Pons (tissue), 1 donor: ENCODE results near the gene TMEM134.

Experiments used
- DNase-seq: peaks from one replicate; pipeline ENCODE4 v3.0.0-alpha.2; 2016; ENCODE audit warnings: low spot score

TMEM134 gene

DNA sequence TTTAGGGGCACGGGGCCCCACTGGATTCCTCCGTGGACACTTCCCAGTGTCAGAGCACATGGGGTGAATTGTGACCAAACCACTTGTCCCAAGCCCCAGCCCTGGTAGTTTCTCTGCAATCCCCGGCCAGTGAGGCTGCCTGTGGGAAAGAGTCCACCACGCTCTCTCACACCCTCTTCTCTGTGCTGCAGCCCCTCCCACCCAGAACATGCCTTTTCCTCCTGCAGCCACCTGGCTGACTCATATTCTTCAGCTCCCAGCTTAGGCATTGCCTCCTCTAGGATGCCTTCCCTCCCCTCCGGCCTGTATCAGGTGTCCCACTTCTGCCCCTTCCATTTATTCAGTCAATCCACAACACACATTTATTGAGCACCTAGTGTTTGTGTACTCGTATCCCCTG lies 46.2 kb downstream of the TMEM134 start:
- DNase-seq, result no peak

DNA sequence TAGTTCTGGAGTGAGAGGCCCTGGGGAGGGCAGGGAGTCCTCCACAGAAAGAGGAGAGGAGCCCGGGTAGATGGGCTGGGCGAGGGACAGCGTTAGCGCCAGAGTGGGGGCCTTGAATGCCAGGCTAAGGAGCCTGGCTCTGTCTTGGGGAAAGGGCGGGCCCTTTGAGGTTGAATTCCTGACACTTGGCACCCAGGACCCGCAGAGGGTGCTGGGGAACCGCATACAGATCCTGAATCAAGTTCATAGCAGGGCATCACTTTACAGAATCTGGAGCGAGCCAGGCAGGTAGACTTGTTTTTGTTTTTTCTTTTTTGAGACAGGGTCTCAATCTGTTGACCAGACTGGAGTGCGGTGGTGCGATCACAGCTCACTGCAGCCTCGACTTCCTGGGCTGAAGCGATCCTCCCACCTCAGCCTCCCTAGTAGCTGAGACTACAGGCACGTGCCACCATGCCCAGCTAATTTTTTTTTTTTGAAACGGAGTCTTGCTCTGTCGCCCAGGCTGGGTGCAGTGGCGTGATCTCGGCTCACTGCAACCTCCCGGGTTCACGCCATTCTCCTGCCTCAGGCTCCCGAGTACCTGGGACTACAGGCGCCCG lies 47.5 kb downstream of the TMEM134 start:
- no peak for DNase-seq

DNA sequence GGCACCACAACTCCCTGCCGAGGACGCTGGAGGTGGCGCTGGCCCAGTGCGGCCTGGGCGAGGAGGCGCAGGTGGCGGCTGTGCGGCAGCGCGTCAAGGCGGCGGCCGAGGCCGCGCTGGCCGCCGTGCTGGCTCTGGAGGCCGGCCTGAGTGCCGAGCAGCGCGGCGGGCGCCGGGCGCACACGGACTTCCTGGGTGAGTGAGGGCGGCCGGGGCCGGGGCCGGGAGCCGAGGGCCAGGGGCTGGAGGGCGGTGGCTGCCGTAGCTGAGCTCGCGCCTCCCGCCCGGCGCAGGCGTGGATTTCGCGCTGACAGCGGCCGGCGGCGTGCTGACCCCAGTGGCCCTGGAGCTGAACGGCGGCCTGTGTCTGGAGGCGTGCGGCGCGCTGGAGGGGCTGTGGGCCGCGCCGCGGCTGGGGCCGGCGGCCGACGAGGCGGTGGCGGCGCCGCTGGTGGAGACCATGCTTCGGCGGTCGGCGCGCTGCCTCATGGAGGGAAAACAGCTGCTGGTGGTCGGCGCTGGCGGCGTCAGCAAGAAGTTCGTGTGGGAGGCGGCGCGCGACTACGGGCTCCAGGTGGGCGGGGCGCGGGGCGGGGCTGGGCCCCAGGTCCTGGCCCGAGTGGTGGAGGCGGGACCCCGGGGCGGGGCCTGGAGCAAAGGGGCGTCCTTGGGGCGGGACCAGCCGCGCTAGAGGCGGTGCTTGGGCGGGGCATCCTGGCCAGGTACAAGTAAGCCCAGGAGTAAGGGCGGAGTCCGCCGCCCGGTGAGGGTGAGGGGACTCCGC lies 48.2 kb downstream of the TMEM134 start:
- DNase-seq, result peak; percentile 82

DNA sequence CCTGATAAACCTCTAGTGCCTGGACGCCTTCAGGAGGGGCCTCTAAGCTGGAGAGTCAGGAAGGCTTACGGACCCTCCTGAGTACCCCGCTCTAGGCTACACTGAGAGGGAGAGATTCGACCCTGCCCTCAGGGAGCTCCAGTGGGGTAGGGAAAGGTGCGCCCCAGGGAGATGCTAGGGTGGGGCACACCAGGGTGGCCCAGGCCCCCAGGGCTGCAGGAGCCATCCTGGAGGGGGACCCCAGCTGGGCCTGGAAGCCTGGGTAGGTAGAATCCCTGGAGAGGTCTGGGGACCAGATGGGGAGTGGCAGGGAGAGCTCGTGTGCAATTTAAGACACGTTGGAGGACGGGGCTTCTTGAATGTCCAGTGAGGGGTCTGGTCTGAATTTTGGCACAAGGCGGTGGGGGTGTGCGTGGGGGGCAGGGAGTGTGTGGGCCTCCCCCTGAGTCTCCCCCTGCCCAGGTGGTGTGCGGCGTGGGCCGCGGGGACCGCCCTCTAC lies 48.9 kb downstream of the TMEM134 start:
- DNase-seq, result no peak

DNA sequence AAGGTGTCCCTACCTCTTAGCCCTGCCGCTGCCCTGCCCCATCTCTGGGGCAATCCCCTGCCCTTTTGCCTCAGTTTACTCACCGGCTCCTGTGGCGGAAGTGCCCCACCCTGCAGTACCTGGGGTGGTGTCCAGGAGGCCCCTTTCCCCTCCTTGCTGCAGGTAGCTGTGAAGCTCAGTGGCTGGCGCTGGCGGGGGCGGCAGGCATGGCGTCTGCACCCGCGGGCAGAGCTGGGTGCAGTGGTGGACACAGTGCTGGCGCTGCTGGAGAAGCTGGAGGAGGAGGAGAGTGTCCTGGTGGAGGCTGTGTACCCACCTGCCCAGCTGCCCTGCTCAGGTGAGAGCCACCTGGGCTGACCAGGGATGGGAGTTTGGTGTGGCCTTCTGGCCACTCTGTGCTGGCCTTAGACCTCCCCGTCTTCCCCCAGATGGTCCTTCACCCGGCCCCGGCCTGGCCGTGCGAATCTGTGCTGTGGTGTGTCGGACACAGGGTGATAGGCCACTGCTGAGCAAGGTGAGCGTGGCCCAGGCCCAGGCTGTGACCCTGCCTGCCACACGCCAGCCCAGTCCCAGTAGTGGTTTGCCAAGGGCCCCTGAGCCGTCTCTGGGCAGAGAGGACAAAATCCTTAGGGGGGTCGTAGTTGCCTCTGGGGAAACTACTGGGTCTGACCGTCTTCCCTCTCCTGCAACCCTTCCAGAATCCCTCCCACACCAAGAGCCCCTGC lies 49.6 kb downstream of the TMEM134 start:
- no peak for DNase-seq

DNA sequence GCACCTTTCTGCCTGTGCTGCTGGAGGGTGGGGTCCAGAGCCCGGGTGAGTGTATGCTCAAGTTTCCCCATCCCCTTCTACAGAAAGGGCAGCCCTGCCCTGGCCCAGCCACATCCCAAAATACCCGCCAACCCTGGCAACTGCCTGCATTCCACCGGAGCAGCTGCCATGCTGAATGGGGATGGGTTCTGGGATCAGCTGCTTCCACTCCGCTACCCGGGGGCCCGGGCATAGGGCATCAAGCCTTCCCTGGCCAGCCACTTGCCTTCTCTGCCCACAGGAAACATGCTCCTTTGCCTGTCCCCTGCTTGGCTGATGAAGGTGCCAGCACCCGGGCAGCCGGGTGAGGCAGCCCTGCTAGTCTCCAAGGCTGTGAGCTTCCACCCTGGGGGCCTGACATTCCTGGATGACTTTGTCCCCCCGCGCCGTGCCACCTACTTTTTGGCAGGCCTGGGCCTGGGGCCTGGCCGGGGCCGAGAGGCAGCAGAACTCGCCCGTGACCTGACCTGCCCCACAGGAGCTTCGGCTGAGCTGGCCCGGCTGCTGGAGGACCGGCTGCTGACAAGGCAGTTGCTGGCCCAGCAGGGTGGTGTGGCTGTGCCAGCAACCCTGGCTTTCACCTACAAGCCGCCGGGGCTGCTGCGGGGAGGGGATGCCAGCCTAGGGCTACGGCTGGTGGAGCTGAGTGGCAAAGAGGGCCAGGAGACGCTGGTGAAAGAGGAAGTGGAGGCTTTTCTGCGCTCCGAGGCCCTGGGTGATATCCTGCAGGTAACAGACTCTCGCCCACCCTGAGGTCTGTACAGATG lies 50.4 kb downstream of the TMEM134 start:
- peak; percentile 28 for DNase-seq

DNA sequence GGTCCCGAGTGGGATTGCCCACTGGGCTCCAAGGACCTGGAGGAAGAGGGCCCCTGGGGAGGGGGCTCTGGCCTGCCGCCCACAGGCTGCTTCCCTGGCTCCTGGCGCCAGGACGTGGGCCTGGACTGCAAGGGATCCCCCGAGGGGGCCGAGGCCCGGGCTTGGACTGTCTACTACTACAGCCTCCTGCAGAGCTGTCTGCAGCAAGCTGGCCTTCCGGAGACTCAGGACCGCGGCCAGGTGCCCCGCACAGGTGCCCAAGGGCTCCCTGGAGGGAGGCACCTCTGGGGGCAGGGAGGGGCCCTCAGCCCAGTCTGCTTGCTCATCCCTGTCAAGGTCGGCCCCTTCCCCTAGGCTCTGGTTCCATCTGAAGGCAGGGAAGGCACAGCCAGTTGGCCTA lies 51.6 kb downstream of the TMEM134 start:
- DNase-seq, result no peak

DNA sequence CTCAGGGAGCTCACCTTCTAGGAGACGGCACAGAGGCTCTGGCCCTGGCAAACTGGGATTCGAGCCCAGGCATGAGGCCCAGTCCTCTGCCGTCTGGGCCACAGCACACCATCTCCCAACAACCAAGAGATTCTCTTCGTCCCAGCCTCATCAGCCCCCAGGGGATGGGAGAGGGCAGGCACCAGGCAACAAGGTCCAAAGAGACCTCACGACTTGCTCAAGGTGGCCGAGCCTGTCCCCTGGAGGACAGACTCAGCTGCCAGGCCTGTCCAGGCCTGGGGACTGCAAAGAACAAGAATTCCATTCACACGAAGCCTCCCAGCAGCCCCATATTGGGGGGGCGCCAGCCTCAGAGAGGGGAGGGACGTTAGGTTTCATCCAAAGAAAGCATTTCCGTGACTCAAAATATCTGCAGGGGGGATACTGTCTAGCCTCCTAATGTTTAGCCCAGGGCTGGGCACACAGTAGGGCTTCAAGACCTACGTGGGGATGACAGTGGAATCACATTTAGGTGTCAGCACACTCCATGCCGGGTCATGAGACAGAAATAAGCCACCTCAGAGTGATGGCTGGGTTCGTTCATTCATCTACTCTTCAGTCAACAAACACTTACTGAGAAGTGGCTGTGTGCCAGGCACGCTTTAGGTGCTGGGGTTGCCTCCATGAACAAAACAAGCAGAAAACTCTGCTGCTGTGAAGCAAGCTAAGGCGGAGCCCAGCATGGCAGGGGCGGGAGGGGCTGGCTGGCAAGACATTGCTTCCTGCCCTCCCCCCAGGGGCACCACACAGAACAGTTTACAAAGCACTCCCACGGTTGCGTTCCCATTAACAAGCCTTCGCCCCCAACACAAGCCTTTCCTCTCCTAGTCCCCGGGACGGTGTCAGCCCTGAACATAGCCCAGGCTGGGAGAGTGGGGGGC lies 52.4 kb downstream of the TMEM134 start:
- DNase-seq, result peak; percentile 58

DNA sequence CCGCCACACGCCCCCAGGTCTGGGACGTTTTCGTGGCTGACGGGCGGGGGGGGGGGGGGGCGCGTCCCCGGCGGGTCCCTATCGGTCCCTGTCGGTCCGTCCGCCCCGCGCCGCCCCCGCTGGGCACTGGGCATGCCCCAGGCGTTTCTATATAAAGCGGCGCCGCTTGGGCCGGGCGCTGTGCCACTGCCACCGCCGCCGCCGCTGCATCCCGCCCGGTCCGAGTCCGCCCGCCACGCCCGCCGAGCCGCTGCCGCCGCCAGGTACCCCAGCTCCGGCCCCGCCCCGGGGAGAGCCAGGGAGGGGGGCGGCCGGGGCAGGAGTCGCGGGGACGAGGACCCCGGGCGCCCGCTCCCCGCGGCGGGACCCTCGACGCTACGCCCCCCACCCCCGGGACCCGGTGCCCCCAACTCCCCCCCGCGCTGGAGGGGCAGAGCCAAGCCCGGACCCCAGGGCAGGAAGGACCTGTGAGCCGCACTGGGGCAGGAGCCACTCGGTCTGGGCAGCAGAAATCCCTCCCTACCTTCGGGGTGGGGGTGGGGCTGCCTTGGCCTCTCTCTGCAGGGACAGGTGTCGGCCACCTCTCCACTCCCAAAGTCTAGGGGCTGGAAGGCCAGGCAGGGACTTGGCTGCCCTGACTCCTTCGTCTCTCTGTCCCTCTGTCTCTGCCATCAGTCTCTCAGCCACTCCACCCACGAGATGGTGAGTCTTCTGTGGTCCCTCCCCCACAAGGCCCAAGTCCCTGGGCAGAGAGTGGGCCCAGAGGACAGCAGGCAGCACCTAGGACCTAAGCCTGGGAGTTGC lies 53.3 kb downstream of the TMEM134 start, which contains the start of gene CARNS1:
Gene CARNS1 (plus strand): TSS at position 178 of the 804 bp plus-strand sequence. CDS start 522 bp downstream, at position 700.
- DNase-seq, result no peak

DNA sequence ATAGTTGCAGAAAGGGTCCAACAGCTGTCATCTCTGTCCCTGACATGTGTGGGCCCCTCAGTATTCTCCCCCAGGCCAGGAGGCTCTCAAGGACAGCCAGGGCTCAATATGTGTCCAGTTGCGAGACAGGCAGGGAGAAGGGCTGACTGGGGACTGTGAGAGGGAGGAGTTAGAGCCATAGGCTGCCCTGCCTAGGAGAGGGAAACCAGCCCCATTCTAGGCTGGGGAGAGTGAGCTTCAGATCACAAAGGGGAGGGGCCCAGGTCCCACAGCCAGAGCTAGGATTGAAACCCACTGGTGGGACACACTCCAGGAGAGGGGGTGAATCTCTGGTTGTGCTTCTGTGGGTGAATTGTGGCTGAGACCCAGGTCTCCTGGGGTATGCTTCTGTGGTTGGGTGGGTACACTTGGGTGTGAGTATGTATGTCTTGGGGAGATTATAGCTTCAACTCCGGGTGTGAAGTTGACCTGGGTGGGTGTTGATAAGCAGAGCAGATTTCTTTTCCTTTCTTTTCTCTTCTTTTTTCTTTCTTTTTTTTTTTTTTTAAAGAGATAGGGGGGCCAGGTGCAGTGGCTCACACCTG lies 55.7 kb downstream of the TMEM134 start:
- peak; percentile 45 for DNase-seq

DNA sequence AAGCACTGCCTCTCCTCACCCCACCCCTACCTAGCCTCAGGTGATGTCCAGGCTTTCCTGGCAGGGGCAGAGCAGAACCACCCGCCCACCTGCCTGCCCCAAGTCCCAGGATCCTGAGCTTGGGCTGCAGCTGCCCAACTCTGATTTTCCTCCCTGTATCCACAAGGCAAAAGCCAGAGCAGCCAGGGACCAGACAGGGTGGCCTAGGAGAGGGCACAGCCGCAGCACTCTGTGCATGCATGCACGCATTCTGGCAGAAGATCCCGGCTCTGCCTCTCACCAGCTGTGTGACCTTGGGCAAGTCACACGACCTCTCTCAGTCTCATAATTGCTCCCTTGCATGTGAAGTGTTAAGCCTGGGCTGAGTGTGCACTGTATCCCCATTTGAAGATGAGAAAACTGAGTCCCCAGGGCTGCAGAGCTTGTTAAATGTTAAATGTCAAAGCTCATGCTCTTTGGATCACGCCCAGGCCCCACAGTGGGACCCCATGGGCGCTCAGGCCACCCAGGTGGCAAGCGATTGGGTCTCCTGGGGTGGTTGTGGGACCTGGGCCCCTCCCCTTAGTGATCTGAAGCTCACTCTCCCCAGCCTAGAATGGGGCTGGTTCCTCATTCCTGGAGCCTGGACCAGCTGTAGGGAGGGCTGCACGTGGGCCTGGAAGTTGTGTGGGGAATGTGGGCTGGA lies 56.4 kb downstream of the TMEM134 start:
- no peak for DNase-seq

DNA sequence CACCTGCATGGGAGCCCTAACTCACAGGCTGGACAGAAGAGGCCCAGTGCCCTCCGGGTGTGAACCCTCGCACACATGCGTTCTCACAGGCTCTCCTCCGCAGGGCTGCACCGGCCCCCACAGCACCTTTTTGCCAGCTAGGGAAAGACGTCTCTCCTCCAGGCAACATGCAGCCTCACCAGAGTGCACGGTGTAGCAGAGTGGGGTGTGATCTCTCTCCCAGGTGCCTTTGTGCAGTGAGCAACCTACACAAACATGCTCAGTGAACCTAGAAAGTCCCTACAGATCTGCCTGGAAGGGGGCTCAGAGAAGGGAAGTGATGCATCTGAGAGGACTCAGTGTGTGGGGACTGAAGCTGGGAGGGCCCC lies 57.3 kb downstream of the TMEM134 start:
- no peak for DNase-seq
